H9 (cell line): ENCODE data around the gene PARP8. TPM values are rescaled to one million over a fixed set of nuclear protein-coding genes. Genes with fewer than 3 reads are reported as not detected.

ENCODE experiments used
- DNase-seq: peaks from one replicate; pipeline ENCODE4 v3.0.0-alpha.2; 2017
- H2AFZ ChIP-seq: one replicate; pipeline ENCODE4 v1.6.1; 2013; ENCODE audit warnings: mild to moderate bottlenecking, low read length, control low read depth, moderate library complexity
- H2AK5ac ChIP-seq: 2 replicates; pipeline ENCODE4 v1.6.1; 2013; ENCODE audit warnings: low read length, control low read depth, mixed read lengths; ENCODE audit not compliant: insufficient read length
- H2BK120ac ChIP-seq: one replicate; pipeline ENCODE4 v1.6.1; 2013; ENCODE audit warnings: low read depth, mild to moderate bottlenecking, low read length, control low read depth, inconsistent platforms; ENCODE audit not compliant: poor library complexity, severe bottlenecking
- H2BK12ac ChIP-seq: 2 replicates; pipeline ENCODE4 v1.6.1; 2013; ENCODE audit warnings: low read length, control low read depth, mixed read lengths, low read depth; ENCODE audit not compliant: insufficient read length
- H2BK15ac ChIP-seq: 2 replicates; pipeline ENCODE4 v1.6.1; 2013; ENCODE audit warnings: low read depth, low read length, control low read depth
- H2BK20ac ChIP-seq: one replicate; pipeline ENCODE4 v1.6.1; 2013; ENCODE audit warnings: low read depth, mild to moderate bottlenecking, low read length, control low read depth, inconsistent platforms; ENCODE audit not compliant: poor library complexity, severe bottlenecking
- H2BK5ac ChIP-seq: 2 replicates; pipeline ENCODE4 v1.6.1; 2013; ENCODE audit warnings: low read length, control low read depth, mixed read lengths; ENCODE audit not compliant: insufficient read length
- H3K14ac ChIP-seq: 2 replicates; pipeline ENCODE4 v1.6.1; 2013; ENCODE audit warnings: low read length, control low read depth; ENCODE audit not compliant: insufficient read depth
- H3K18ac ChIP-seq: 2 replicates; pipeline ENCODE4 v1.6.1; 2013; ENCODE audit warnings: low read depth, mild to moderate bottlenecking, mixed read lengths, low read length, control low read depth; ENCODE audit not compliant: insufficient read length
- H3K23ac ChIP-seq: 2 replicates; pipeline ENCODE4 v1.6.1; 2013; ENCODE audit warnings: low read length, control low read depth, mixed read lengths, low read depth; ENCODE audit not compliant: insufficient read length
- H3K23me2 ChIP-seq: 2 replicates; pipeline ENCODE4 v1.6.1; 2013; ENCODE audit warnings: low read depth, mild to moderate bottlenecking, mixed read lengths, low read length, control low read depth; ENCODE audit not compliant: insufficient read length, poor library complexity, severe bottlenecking
- H3K27ac ChIP-seq: 2 replicates; pipeline ENCODE4 v1.5.1; 2013; ENCODE audit warnings: low read length, control low read depth, mixed read lengths, low read depth; ENCODE audit not compliant: insufficient read length
- H3K27me3 ChIP-seq: 2 replicates; pipeline ENCODE4 v1.6.1; 2013; ENCODE audit warnings: low read length, control low read depth, inconsistent platforms; ENCODE audit not compliant: insufficient read depth
- H3K4ac ChIP-seq: 2 replicates; pipeline ENCODE4 v1.6.1; 2013; ENCODE audit warnings: low read depth, mild to moderate bottlenecking, control low read depth, inconsistent platforms, low read length, moderate library complexity
- H3K4me1 ChIP-seq: 2 replicates; pipeline ENCODE4 v1.6.1; 2013; ENCODE audit warnings: low read length, control low read depth, inconsistent platforms; ENCODE audit not compliant: insufficient read depth
- H3K4me2 ChIP-seq: 2 replicates; pipeline ENCODE4 v1.6.1; 2013; ENCODE audit warnings: low read length, control low read depth, mixed read lengths; ENCODE audit not compliant: insufficient read length, insufficient read depth
- H3K56ac ChIP-seq: 2 replicates; pipeline ENCODE4 v1.6.1; 2013; ENCODE audit warnings: low read depth, mild to moderate bottlenecking, mixed read lengths, low read length, control low read depth; ENCODE audit not compliant: insufficient read length
- H3K79me1 ChIP-seq: 2 replicates; pipeline ENCODE4 v1.6.1; 2013; ENCODE audit warnings: low read depth, mild to moderate bottlenecking, moderate library complexity, low read length, control low read depth, inconsistent platforms; ENCODE audit not compliant: insufficient read depth, poor library complexity, severe bottlenecking
- H3K79me2 ChIP-seq: 2 replicates; pipeline ENCODE4 v1.6.1; 2013; ENCODE audit warnings: low read length, control low read depth, inconsistent platforms; ENCODE audit not compliant: insufficient read depth
- H3K9ac ChIP-seq: 2 replicates; pipeline ENCODE4 v1.6.1; 2013; ENCODE audit warnings: low read length, control low read depth, mixed read lengths; ENCODE audit not compliant: insufficient read length; ENCODE audit errors: extremely low read depth
- H3K9me3 ChIP-seq: one replicate; pipeline ENCODE4 v1.6.1; 2013; ENCODE audit warnings: low read depth, low read length, inconsistent platforms; ENCODE audit not compliant: control insufficient read depth
- H3T11ph ChIP-seq: one replicate; pipeline ENCODE4 v1.6.1; 2013; ENCODE audit warnings: mild to moderate bottlenecking, low read length, control low read depth, inconsistent platforms
- H4K20me1 ChIP-seq: one replicate; pipeline ENCODE4 v1.6.1; 2013; ENCODE audit not compliant: control insufficient read depth, insufficient read length, insufficient read depth
- H4K5ac ChIP-seq: 2 replicates; pipeline ENCODE4 v1.6.1; 2013; ENCODE audit warnings: low read depth, mild to moderate bottlenecking, mixed read lengths, low read length, control low read depth; ENCODE audit not compliant: insufficient read length
- H4K8ac ChIP-seq: replicated peaks from 2 replicates; pipeline ENCODE4 v1.6.1; 2013; ENCODE audit warnings: low read length, control low read depth, mixed read lengths, low read depth; ENCODE audit not compliant: insufficient read length
- H4K91ac ChIP-seq: 2 replicates; pipeline ENCODE4 v1.6.1; 2013; ENCODE audit warnings: low read depth, mild to moderate bottlenecking, moderate library complexity, mixed read lengths, low read length, control low read depth; ENCODE audit not compliant: insufficient read length
- H3K27ac Mint-ChIP-seq, 3 experiments: 2 replicates in 2 of 3; 3 replicates in 1 of 3; pipeline ENCODE4 v1.8.0; 2020 to 2021; ENCODE audit warnings: mixed read lengths in 3 of 3, mild to moderate bottlenecking in 1 of 3, moderate library complexity in 1 of 3
- H3K27me3 Mint-ChIP-seq: 2 replicates; pipeline ENCODE4 v1.8.0; 2021; ENCODE audit warnings: low read depth, mild to moderate bottlenecking, moderate library complexity, mixed read lengths
- H3K36me3 Mint-ChIP-seq, 3 experiments: 2 replicates in 2 of 3; 3 replicates in 1 of 3; pipeline ENCODE4 v1.8.0; 2020 to 2021; ENCODE audit warnings: low read depth in 3 of 3, mixed read lengths in 3 of 3; ENCODE audit not compliant: insufficient read depth in 1 of 3
- H3K4me1 Mint-ChIP-seq, 2 experiments: 2 replicates each; pipeline ENCODE4 v1.8.0; 2020; ENCODE audit warnings: mixed read lengths in 2 of 2
- H3K4me3 Mint-ChIP-seq, 2 experiments: 2 replicates in 1 of 2; 3 replicates in 1 of 2; pipeline ENCODE4 v1.8.0; 2020 to 2021; ENCODE audit warnings: mild to moderate bottlenecking in 2 of 2, mixed read lengths in 2 of 2, moderate library complexity in 1 of 2
- H3K9me3 Mint-ChIP-seq, 2 experiments: 2 replicates in 1 of 2; 3 replicates in 1 of 2; pipeline ENCODE4 v1.8.0; 2020; ENCODE audit warnings: mild to moderate bottlenecking in 2 of 2, mixed read lengths in 2 of 2, moderate library complexity in 1 of 2
- WGBS: extraction: QIAGEN DNeasy Blood & Tissue Kit; methylation state at CpG from one replicate; pipeline ENCODE4 v1.1.7; 2013; ENCODE audit warnings: missing lambda C conversion rate, low lambda C conversion rate, mixed read lengths; ENCODE audit not compliant: insufficient read length; ENCODE audit errors: extremely low coverage; 5-methylcytosine and 5-hydroxymethylcytosine counted together
- total RNA-seq: library from RNA; stranded (reverse); gene quantifications from 2 replicates; pipeline ENCODE4 v1.2.1, GENCODE V29; 2021
- TF ChIP-seq, protein P1 (sequence below): fragments of 200-600 bp; sonication (generic); conservative IDR thresholded peaks from 3 replicates; pipeline ENCODE4 v1.8.0; 2021; ENCODE audit warnings: antibody characterized with exemption, mild to moderate bottlenecking

The PARP8 gene
- total RNA-seq, 1 experiment from 2014 or later, result 34.0 TPM

DNA sequence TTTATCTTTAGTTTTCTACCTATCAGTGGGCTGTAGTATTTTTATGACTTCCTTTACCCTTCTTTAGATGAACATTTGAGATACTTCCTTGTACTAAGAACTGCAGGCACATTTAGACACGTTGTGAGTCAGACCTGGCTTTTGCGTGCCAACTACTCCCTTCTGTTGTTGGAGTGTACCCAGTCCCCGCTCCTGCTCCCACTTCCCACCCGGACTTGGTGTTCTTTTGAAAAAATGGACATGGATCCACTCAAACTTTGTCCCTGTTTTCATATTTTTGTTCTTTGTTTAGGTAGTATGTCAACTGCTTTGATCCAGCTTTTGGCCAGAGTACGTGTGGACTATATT, 60.7 kb downstream of the PARP8 start:
- H3K9me3 Mint-ChIP-seq, result no peaks in the 10 kb centered on the region
- Histone ChIP-seq H3K79me2 (peaks cover 12% of the 10 kb centered on the region; the same call in 1 of the 2 replicates), H4K5ac (no peak overlapping the region), H2BK12ac (no peak overlapping the region), H4K20me1 (no peaks in the 10 kb centered on the region), H3K23ac (no peak overlapping the region), H3K9me3 (no peaks in the 10 kb centered on the region), H3K9ac (no peak overlapping the region), H3T11ph (no peak overlapping the region), H3K18ac (no peak overlapping the region), H3K79me1 (no peaks in the 10 kb centered on the region), H4K8ac (no peak overlapping the region), H3K4me1 (no peaks in the 10 kb centered on the region; the same call in 1 of the 2 replicates), H3K56ac (no peak overlapping the region), H3K23me2 (no peaks in the 10 kb centered on the region), H2BK5ac (no peak overlapping the region), H4K91ac (no peak overlapping the region), H3K4me2 (no peak overlapping the region), H3K27ac (no peak overlapping the region), H2BK20ac (no peak overlapping the region), H3K4ac (no peak overlapping the region), H3K14ac (no peak overlapping the region), H2AFZ (no peak overlapping the region), H2BK15ac (no peak overlapping the region), H3K27me3 (no peaks in the 10 kb centered on the region), H2BK120ac (no peak overlapping the region), H2AK5ac (no peak overlapping the region)
- H3K27me3 Mint-ChIP-seq, result no peaks in the 10 kb centered on the region
- peaks cover 14 to 22% of the 10 kb centered on the region in 2 experiments for H3K4me1 Mint-ChIP-seq
- H3K27ac Mint-ChIP-seq, result no peak overlapping the region; a peak in 1 of 7 replicates
- no peaks in the 10 kb centered on the region for H3K36me3 Mint-ChIP-seq
- TF ChIP-seq, protein P1, sequence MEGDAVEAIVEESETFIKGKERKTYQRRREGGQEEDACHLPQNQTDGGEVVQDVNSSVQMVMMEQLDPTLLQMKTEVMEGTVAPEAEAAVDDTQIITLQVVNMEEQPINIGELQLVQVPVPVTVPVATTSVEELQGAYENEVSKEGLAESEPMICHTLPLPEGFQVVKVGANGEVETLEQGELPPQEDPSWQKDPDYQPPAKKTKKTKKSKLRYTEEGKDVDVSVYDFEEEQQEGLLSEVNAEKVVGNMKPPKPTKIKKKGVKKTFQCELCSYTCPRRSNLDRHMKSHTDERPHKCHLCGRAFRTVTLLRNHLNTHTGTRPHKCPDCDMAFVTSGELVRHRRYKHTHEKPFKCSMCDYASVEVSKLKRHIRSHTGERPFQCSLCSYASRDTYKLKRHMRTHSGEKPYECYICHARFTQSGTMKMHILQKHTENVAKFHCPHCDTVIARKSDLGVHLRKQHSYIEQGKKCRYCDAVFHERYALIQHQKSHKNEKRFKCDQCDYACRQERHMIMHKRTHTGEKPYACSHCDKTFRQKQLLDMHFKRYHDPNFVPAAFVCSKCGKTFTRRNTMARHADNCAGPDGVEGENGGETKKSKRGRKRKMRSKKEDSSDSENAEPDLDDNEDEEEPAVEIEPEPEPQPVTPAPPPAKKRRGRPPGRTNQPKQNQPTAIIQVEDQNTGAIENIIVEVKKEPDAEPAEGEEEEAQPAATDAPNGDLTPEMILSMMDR, result no peak
- no peak overlapping the region for H3K4me3 Mint-ChIP-seq
- no CpG with 5 or more reads among the region's 5 CpGs for WGBS
- DNase-seq, result no peak
